HepG2 (cell line): ENCODE measurements around the gene LINGO3. TPM values are rescaled to one million over a fixed set of nuclear protein-coding genes. Genes with fewer than 3 reads are reported as not detected.
A peak's percentile ranks its signal among the peaks of the same experiment; 100 is the strongest.

Experiments
- AGO2 ChIP-seq: fragments of 200-400 bp; formaldehyde crosslinking; optimal IDR thresholded peaks from 2 replicates; pipeline ENCODE3; 2017; ENCODE audit warnings: mild to moderate bottlenecking, low read depth, low read length, moderate library complexity
- ATF4 ChIP-seq, 2 experiments: fragments of 450-650 bp in 1 of 2; sonication (generic) in 1 of 2; formaldehyde crosslinking; IDR thresholded peaks; 2 replicates each; pipeline versions ENCODE4 v1.5.0 to v1.8.0; 2020 to 2022; ENCODE audit warnings: mild to moderate bottlenecking in 1 of 2, missing genetic modification reagents in 1 of 2
- FUBP1 ChIP-seq: sonication (generic); formaldehyde crosslinking; IDR thresholded peaks from 2 replicates; pipeline ENCODE4 v1.5.1; 2020; ENCODE audit warnings: missing genetic modification reagents, mild to moderate bottlenecking, borderline replicate concordance
- GATAD1 ChIP-seq: IDR thresholded peaks from 2 replicates; pipeline ENCODE4 v1.6.1; 2016; ENCODE audit warnings: missing genetic modification reagents, missing compliant biosample characterization
- HNF4G ChIP-seq, 2 experiments: sonication (generic) in 1 of 2; formaldehyde crosslinking in 1 of 2; IDR thresholded peaks; 2 replicates each; pipeline versions ENCODE4 v1.4.0 to v1.6.1; 2011 to 2020; ENCODE audit warnings: borderline replicate concordance in 2 of 2, low read depth in 2 of 2, mild to moderate bottlenecking in 2 of 2, low read length in 1 of 2, missing genetic modification reagents in 1 of 2, moderate library complexity in 1 of 2
- NFAT5 ChIP-seq: sonication (generic); formaldehyde crosslinking; IDR thresholded peaks from 2 replicates; pipeline ENCODE4 v1.4.0; 2020; ENCODE audit warnings: missing genetic modification reagents
- PTBP1 ChIP-seq: fragments of 200-400 bp; formaldehyde crosslinking; IDR thresholded peaks from 2 replicates; pipeline ENCODE4 v1.6.1; 2018; ENCODE audit warnings: low read length, low read depth; ENCODE audit not compliant: poor library complexity, severe bottlenecking
- SP2 ChIP-seq: sonication (generic); formaldehyde crosslinking; IDR thresholded peaks from 2 replicates; pipeline ENCODE4 v1.5.1; 2020; ENCODE audit warnings: mild to moderate bottlenecking, missing genetic modification reagents
- TAF15 ChIP-seq: fragments of 200-400 bp; formaldehyde crosslinking; IDR thresholded peaks from one replicate; pipeline ENCODE4 v1.6.1; 2018; ENCODE audit warnings: mild to moderate bottlenecking, low read depth, low read length; ENCODE audit not compliant: poor library complexity, severe bottlenecking
- ZBTB10 ChIP-seq: sonication (generic); formaldehyde crosslinking; IDR thresholded peaks from 2 replicates; pipeline ENCODE4 v1.4.0; 2020; ENCODE audit warnings: missing genetic modification reagents, borderline replicate concordance
- ZNF597 ChIP-seq: sonication (generic); formaldehyde crosslinking; IDR thresholded peaks from 2 replicates; pipeline ENCODE4 v1.5.0; 2020; ENCODE audit warnings: missing genetic modification reagents
- ZNF747 ChIP-seq: sonication (generic); formaldehyde crosslinking; IDR thresholded peaks from 2 replicates; pipeline ENCODE4 v1.8.1; 2023; ENCODE audit warnings: missing genetic modification reagents, mild to moderate bottlenecking, borderline replicate concordance
- ZNF790 ChIP-seq: sonication (generic); formaldehyde crosslinking; IDR thresholded peaks from 2 replicates; pipeline ENCODE4 v1.8.0; 2022; ENCODE audit warnings: missing genetic modification reagents, mild to moderate bottlenecking, borderline replicate concordance
- polyA plus RNA-seq, 8 experiments: library from polyadenylated mRNA; depleted of rRNA in 3 of 8; stranded (reverse) in 7 of 8; unstranded in 1 of 8; fragments of >200 nt; fragmentation: Illumina TruSeq in 4 of 8; extraction: Trizol in 4 of 8; gene quantifications; 2 replicates each; pipeline versions ENCODE4 v1.2.1 to v1.2.3, GENCODE V29; 2011 to 2016; ENCODE audit warnings: low read depth in 4 of 8, missing spikeins in 1 of 8, mixed read lengths in 1 of 8; ENCODE audit not compliant: insufficient read depth in 1 of 8
- total RNA-seq, 5 experiments: library from RNA; depleted of rRNA; stranded (reverse); fragments of >200 nt; fragmentation: Illumina TruSeq; extraction: Trizol; gene quantifications; 2 replicates each; pipeline ENCODE4 v1.2.3, GENCODE V29; 2016; ENCODE audit warnings: low read depth in 1 of 5

The LINGO3 gene
- total and polyA plus RNA-seq, 2 of the 13 experiments (the other 11 are each of a cell fraction or from before 2014, with no cell fraction given), result not detected

GRCh38 chr19:2273356-2274184, 34.4 kb downstream of the LINGO3 start (continued):
- TF ChIP-seq FUBP1 (CRISPR knock-in tag) (peak; percentile 86; the same call in 1 of the 2 replicates), ZNF597 (CRISPR knock-in tag) (no peak), SP2 (peak; percentile 42; the same call in 1 of the 2 replicates), NFAT5 (CRISPR knock-in tag) (no peak), ZNF747 (CRISPR knock-in tag) (peak; percentile 56; the same call in 1 of the 2 replicates), PTBP1 (peak; percentile 88), TAF15 (peak; percentile 78), ZBTB10 (no peak), AGO2 (peak; percentile 99), HNF4G (IDR thresholded peaks at IDR 0.05; ENCODE audit: borderline replicate concordance, low read depth, low read length) (no peak), HNF4G (CRISPR knock-in tag; IDR thresholded peaks at IDR 0.05; ENCODE audit: borderline replicate concordance, low read depth) (no peak), ATF4 (CRISPR knock-in tag; IDR thresholded peaks at IDR 0.05) (peak in 1 of 2 experiments; percentile 59; a peak in 1 of 4 replicates), GATAD1 (peak; percentile 83), ZNF790 (CRISPR knock-in tag) (peak; percentile 24; the same call in 1 of the 2 replicates)
